Measurements from ENCODE around the gene ASRGL1. TPM values are rescaled to one million over a fixed set of nuclear protein-coding genes. Genes with fewer than 3 reads are reported as not detected.
"Not testable (repeated sequence)": the region's sequence is repeated elsewhere in the genome, so short reads cannot be mapped to it uniquely, and the experiment has no call there.

Gene ASRGL1
- total and polyA plus RNA-seq, 12 donors: 0.48 to 17.2 (median 4.5) TPM

GRCh38 chr11:62380821-62381245 is 43.6 kb downstream of the ASRGL1 start:
- H3K4me3 ChIP-seq; H3K4me1 ChIP-seq (replicated peaks in 1 of 2); H3K27ac ChIP-seq; H3K27me3 ChIP-seq; H3K9me3 ChIP-seq (replicated peaks in 1 of 3); H3K36me3 ChIP-seq (replicated peaks in 1 of 2): not testable (repeated sequence)
- peak; percentile 68 to 90 (median 80) for TF ChIP-seq CTCF (IDR thresholded peaks at IDR 0.05)
- intact Hi-C loops (cut with DNase I): loop anchor here in 1 of 2 donors (5.0 kb wide), 1 partner anchor 311 kb away; no protein-coding TSS in a partner anchor
- DNase-seq: peak in 6 of 7 donors; percentile 40 to 68 (median 46)
- WGBS, 4 donors: 1 to 6% (median 5%) methylated on average over 10 to 12 of the region's 12 CpGs

DNA sequence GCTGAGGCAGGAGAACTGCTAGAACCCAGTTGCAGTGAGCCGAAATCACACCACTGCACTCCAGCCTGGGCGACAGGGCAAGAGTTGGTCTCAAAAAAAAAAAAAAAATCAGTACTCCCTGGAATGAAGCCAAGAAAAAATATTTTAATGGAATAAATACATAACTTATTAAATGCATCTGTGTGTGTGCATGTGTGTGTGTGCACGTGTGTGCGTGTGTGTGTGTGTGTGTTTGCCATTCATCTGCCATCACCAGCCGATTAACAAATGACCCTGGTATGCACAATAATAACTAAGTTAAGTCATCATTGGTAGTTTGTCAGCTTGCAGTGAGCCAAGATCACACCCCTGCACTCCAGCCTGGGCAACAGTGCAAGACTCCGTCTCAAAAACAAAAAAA is 46.6 kb downstream of the ASRGL1 start:
- 72 to 77% (median 73%) methylated on average over 6 of the region's 6 CpGs for WGBS, 4 donors
- H3K4me3 ChIP-seq: no peak overlapping the region
- H3K27ac ChIP-seq: no peak overlapping the region
- no peaks in the 10 kb centered on the region for H3K9me3 ChIP-seq (replicated peaks in 1 of 3)
- intact Hi-C loops (cut with DNase I): loop anchor here in 1 of 2 donors (5.0 kb wide), 1 partner anchor 308 kb away; no protein-coding TSS in a partner anchor
- TF ChIP-seq POLR2A (IDR thresholded peaks at IDR 0.05): no peak
- TF ChIP-seq CTCF (IDR thresholded peaks at IDR 0.05): no peak
- H3K36me3 ChIP-seq (replicated peaks in 1 of 2): no peaks in the 10 kb centered on the region
- DNase-seq: no peak
- no peaks in the 10 kb centered on the region for H3K27me3 ChIP-seq
- H3K4me1 ChIP-seq (replicated peaks in 1 of 2): peaks cover 0 to 3% of the 10 kb centered on the region in 2 donors

- H3K27me3 ChIP-seq; H3K4me3 ChIP-seq; H3K27ac ChIP-seq; H3K9me3 ChIP-seq (replicated peaks in 1 of 3); H3K4me1 ChIP-seq (replicated peaks in 1 of 2); H3K36me3 ChIP-seq (replicated peaks in 1 of 2); intact Hi-C loops (cut with DNase I): not testable (repeated sequence)
- WGBS, 4 donors: 85 to 91% (median 90%) methylated on average over 3 of the region's 3 CpGs
- peak in 1 of 7 donors; percentile 11 for DNase-seq
Observed at GRCh38 chr11:62386083-62386482, 48.8 kb downstream of the ASRGL1 start.

DNA sequence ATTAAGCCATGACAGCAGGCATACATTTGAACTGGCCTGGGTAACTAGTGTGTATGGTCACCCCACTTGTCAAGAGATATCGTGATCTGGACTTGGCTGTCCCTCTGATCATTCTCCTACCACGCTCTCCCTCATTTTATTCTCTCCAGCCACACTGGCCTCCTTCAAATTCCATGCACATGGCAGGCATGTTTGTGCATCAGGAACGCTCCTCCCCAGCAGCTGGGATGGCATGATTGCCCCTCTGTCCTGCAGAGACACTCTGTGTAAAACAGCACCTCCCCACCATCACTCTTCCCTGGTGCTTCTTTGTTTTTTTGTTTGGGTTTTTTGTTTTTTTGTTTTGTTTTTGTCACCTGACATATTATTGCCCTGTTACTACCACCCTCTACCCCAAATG is 50.1 kb downstream of the ASRGL1 start:
- intact Hi-C loops (cut with DNase I): no loop called here
- Histone ChIP-seq H3K27ac (no peak overlapping the region), H3K9me3 (replicated peaks in 1 of 3) (no peaks in the 10 kb centered on the region), H3K27me3 (no peaks in the 10 kb centered on the region), H3K36me3 (replicated peaks in 1 of 2) (no peaks in the 10 kb centered on the region), H3K4me3 (no peak overlapping the region), H3K4me1 (replicated peaks in 1 of 2) (no peaks in the 10 kb centered on the region)
- no peak for TF ChIP-seq CTCF (IDR thresholded peaks at IDR 0.05)
- TF ChIP-seq POLR2A (IDR thresholded peaks at IDR 0.05): no peak
- 90 to 96% (median 92%) methylated on average over 3 of the region's 3 CpGs for WGBS, 4 donors
- DNase-seq: no peak

- TF ChIP-seq POLR2A (IDR thresholded peaks at IDR 0.05) (no peak), CTCF (IDR thresholded peaks at IDR 0.05) (no peak)
- Histone ChIP-seq H3K27ac (no peak overlapping the region), H3K4me3 (no peak overlapping the region), H3K4me1 (replicated peaks in 1 of 2) (no peaks in the 10 kb centered on the region), H3K27me3 (no peaks in the 10 kb centered on the region), H3K36me3 (replicated peaks in 1 of 2) (no peaks in the 10 kb centered on the region), H3K9me3 (replicated peaks in 1 of 3) (no peaks in the 10 kb centered on the region)
- DNase-seq: no peak
- 81 to 87% (median 83%) methylated on average over 11 of the region's 11 CpGs for WGBS, 4 donors
- intact Hi-C loops (cut with DNase I): no loop called here
Observed at GRCh38 chr11:62388999-62389398, 51.8 kb downstream of the ASRGL1 start.
